AG10803 (cell line): ENCODE data around the gene AASS.
A peak's percentile ranks its signal among the peaks of the same experiment; 100 is the strongest.

ENCODE experiments used
- DNase-seq: peaks from one replicate; pipeline ENCODE4 v3.0.0; 2010; ENCODE audit warnings: low read depth
- H3K4me3 ChIP-seq: 2 replicates; pipeline ENCODE4 v1.5.1; 2011; ENCODE audit warnings: mild to moderate bottlenecking, low read length, control low read depth
- TF ChIP-seq, protein P1 (sequence below): conservative IDR thresholded peaks from 2 replicates; pipeline ENCODE4 v1.5.1; 2011; ENCODE audit warnings: mild to moderate bottlenecking, low read length, control low read depth, inconsistent platforms

Gene AASS

DNA sequence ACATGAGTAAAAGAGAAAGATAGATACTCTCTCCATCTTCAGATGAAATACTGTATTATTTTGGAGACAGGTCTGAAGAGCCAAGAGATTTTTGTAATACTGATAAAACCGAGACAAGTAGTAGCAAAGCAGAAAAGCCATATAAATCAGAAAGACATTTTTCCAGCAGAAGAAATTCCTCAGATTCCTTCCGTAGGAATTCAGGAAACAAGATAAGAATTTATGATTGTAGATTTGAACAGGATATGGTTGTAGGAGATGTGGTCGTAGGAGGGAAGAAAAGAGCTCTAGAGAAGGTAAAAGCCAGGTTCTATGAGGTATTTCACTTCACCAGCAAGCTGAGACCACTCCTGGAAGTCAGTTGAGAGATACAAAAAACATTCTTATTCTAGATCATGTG, 17.6 kb upstream of the AASS start:
- H3K4me3 ChIP-seq = no peak overlapping the region
- TF ChIP-seq, protein P1, sequence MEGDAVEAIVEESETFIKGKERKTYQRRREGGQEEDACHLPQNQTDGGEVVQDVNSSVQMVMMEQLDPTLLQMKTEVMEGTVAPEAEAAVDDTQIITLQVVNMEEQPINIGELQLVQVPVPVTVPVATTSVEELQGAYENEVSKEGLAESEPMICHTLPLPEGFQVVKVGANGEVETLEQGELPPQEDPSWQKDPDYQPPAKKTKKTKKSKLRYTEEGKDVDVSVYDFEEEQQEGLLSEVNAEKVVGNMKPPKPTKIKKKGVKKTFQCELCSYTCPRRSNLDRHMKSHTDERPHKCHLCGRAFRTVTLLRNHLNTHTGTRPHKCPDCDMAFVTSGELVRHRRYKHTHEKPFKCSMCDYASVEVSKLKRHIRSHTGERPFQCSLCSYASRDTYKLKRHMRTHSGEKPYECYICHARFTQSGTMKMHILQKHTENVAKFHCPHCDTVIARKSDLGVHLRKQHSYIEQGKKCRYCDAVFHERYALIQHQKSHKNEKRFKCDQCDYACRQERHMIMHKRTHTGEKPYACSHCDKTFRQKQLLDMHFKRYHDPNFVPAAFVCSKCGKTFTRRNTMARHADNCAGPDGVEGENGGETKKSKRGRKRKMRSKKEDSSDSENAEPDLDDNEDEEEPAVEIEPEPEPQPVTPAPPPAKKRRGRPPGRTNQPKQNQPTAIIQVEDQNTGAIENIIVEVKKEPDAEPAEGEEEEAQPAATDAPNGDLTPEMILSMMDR = no peak

DNA sequence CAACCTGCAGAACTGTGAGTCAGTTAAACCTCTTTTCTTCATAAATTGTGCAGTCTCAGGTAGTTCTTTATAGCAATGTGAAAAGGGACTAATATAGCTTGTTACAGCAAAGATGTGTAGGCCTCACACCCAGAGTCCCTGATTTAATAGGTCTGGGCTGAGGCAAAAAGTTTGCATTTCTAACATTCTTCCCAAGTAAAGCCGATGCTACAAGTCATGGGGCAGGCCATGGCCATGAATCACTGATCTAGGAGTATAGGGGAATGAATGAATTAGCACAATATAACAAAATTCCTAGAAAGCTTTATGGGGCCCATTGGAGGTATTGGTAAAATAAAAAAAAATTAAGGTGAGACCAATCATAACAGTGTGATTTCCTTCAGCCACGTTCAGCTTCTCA, 11.5 kb upstream of the AASS start:
- H3K4me3 ChIP-seq = no peak overlapping the region
- DNase-seq = peak; percentile 10
- TF ChIP-seq, protein P1 = no peak

More for the DNA sequence above, 17.6 kb upstream of the AASS start:
- DNase-seq = no peak

DNA sequence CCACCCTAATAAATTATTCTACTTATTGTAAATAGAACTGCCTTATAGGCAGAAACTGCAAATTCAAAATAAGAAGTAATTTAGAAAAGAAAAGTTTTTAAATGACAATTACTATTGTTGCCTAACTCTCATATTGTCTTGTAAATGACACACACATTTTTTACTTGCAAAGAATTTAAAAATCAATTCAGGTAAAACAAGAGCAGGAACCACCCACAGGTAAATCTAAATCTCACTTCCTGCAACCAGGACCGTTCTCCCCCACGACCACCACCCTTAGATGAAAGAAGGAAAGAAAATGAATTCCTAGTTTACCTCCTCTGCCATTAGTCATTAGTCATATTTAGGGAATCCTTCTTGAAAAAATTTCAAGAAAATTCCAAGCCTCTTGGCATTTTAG, 4.8 kb upstream of the AASS start:
- TF ChIP-seq, protein P1 = no peak
- H3K4me3 ChIP-seq = no peak overlapping the region
- no peak for DNase-seq

DNA sequence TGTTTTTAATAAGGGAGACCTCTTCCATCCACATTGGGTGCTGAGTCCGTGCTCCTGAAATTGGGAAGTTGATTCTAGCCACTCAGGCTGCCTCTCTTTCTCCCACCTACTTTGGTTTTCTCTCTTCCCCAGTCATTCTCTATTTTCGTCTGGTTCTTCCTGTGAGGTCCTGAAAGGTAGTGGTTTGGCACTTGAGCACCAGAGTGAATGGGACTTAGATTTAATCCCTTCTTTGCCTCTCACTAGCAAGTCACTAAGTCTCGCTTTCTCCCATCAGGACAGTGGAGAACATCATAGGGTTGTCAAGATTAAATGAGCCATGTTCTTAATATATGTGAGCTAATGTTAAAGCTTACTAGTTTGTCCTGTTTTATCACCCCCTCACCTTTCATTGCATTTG, 4.0 kb upstream of the AASS start:
- no peak overlapping the region for H3K4me3 ChIP-seq
- TF ChIP-seq, protein P1 = no peak
- DNase-seq = no peak

DNA sequence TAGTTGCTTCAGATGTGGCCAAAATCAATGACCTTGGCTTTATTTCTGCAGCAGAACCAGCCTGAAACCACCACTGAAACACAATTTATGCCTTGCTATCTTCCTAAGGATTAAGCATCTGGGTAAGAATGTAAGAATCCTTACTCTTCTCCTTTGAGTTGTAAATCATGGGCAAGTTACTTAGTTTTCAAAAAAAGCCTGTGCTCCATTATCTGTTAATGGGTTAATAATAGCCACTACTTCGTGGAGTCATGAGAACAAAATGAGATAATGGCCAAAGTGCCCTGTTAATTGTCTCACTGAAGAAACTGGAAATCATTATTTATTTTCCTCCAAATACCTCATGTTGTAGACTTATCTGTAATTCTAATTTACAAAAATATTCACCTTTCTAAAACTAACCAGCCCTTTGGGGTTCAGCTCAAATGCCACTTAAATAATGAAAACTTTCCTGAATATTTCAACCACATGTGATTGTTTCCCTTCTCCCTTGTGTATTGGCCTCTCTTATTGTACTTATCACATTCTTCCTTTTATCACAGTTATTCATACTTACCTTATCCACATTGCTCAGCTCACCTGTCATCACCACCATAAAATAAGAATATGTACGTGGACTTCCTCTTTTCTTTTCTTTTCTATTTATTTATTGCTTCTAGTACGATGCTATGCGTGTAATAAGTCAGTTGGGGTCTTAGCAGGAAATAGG, 2.0 kb upstream of the AASS start:
- TF ChIP-seq, protein P1 = no peak
- no peak overlapping the region for H3K4me3 ChIP-seq
- DNase-seq = no peak

DNA sequence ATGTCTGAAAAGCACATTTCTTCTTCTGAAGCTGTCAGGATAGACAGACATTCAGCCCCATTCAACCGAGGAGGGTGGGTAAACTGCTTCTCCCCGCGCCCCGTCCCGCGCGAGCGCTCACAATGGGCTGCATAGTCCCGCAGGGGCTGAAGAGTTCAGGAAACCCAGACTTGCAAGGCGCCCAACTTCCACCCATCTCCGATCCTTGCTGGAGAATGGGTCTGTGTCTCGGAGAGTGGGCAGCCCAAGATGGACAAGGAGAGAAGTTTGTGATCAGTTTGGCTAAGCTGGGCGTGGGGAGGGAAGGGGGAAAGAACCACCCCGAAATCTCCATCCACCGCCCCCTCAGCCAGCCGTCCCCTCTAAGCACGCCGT, 686 bp downstream of the AASS start:
- peak overlapping the region; percentile 79 for H3K4me3 ChIP-seq
- peak; percentile 17 for DNase-seq
- TF ChIP-seq, protein P1 = no peak

DNA sequence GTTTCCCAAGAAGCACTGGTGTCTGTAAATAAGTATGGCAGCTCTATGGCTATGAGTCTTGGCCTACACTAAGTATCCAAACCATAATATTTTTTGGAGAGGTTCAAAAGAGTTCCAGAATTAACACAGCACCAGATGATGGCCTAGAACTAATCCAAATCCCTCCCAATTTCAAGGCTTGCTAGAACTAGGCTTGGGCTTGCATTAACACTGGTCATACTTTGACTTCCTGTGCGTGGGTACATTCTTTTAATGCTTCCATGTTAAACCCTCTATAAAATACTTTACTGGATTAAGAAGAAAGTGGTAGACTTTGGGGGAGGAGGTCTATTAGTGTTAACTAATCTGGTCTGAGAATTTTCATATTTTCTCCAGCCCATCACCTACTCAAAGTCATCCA, 3.1 kb downstream of the AASS start:
- no peak overlapping the region for H3K4me3 ChIP-seq
- no peak for DNase-seq
- TF ChIP-seq, protein P1 = no peak
